HG02610 (cell line): Measurements from ENCODE around the gene PJA1.

Source experiments
- ATAC-seq: cut with Tn5 transposase; IDR thresholded peaks from one replicate; pipeline ENCODE4 v1.9.1; 2021; ENCODE audit warnings: mild to moderate bottlenecking, moderate library complexity; ENCODE audit not compliant: unreplicated experiment

PJA1 gene, protein sequence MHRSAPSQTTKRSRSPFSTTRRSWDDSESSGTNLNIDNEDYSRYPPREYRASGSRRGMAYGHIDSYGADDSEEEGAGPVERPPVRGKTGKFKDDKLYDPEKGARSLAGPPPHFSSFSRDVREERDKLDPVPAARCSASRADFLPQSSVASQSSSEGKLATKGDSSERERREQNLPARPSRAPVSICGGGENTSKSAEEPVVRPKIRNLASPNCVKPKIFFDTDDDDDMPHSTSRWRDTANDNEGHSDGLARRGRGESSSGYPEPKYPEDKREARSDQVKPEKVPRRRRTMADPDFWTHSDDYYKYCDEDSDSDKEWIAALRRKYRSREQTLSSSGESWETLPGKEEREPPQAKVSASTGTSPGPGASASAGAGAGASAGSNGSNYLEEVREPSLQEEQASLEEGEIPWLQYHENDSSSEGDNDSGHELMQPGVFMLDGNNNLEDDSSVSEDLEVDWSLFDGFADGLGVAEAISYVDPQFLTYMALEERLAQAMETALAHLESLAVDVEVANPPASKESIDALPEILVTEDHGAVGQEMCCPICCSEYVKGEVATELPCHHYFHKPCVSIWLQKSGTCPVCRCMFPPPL

DNA sequence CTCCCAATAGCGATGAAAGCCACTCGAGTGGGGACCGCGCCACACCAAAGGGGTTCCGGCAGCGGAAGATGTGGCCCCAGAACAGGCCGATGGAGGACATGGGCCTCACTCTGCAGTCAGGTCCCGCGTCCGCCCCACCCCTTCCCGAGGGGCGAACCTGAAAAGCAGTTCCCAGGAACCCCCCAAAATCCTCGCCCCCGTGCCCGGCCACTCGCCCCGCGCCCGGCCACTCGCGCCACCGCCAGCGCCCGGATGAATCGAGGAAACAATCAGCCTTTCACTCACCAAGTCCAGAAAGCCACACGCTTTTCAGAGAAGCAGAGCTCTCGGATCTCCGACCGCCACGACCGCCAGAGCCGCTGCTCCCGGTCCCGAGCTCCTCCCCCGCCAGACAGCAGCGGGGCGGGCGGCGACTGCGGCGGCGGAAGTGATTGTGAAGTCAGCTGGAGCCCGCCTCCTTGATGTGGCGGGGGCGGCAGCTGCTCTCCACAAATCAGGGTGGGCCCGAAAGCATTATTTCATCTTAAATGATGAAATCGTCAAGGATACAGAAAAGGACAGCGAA is at the start of gene PJA1:
Gene PJA1, minus strand, starts transcription at position 367 of the 565 bp plus-strand sequence. CDS start 2,380 bp downstream, outside the sequence.
- peak; percentile 96 for ATAC-seq

DNA sequence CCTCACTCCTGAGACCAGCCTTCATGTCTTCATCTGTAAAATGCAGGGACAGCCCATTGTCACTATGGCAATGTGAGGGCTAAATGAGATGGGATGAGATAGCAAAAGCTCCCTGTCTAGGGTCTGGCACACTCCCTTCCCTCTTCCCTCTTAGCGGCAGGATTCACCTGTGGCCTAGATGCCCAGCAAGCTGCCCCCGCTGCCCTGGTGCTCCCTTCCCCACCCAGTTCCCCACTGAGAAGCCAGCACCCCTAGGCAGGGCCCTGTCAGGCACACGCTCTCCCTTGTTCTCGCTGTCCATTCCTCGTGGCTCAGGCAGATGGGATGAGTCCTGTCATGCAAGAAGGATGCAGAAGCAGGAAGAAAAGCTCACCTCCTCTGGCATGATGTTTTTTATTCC is 49.2 kb upstream of the PJA1 start:
- ATAC-seq, result no peak

GRCh38 chrX:69211701-69212100 is 46.4 kb upstream of the PJA1 start:
- ATAC-seq, result no peak

GRCh38 chrX:69210581-69210980 is 45.3 kb upstream of the PJA1 start:
- ATAC-seq, result no peak

DNA sequence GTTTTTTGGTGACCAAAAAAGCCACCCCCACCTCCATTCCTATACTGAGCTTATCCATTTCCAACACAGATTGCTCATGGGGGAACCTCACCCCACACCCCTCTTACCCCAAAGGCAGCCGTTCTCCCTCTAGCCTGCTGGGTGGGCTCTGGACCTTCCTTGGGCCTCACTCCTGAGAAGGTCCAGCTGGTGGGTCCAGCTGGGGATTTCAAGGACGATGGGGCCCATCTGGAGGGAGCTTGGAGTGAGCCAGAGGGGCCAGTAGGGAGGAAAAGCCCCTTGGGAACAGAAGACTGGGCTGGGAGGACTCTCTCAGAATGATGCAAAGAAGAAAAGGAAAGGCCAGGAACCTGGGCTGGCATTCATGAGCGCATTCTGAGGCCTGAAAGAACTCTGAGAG is 42.0 kb upstream of the PJA1 start:
- no peak for ATAC-seq

DNA sequence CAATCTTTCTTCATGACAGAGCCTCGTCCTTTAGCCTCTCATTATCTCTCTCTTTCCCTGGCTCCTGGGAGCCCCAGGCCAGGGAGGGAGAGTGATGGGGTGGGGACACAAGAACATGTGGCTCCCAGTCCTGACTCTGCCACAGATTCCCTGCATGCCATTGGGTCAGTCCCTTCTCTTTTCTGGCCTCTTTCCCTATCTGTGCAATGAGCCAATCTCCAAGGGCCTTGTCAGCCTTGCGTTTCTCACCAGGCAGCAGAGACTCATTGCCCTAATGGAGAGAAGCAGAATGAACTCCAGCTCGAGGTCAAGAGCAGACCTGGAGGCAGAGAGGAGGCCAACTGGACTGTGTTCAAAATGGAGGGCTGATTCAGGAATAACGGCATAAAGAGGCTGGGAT is 38.4 kb upstream of the PJA1 start:
- no peak for ATAC-seq

DNA sequence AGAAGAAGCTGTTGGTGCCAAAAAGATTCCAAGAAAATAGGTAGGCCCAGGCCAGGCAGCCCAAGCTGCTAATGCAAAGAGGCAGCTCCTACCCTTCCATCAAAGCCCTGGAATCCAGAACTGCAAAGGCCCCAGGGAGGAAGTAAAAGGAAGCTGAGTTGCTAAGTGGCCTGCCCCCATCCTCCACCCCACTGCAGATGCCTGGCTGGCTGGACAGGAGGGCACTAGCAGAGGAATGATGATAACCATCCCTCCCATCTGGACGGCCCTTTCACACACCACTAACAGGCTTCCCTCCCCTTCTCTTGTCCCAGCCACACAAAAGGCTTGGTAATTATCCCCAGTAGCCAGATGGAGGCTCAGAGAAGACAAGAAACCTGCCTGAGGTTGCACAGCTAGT is 32.4 kb upstream of the PJA1 start:
- ATAC-seq, result no peak

- no peak for ATAC-seq
Observed at GRCh38 chrX:69196666-69197065, 31.4 kb upstream of the PJA1 start.

- ATAC-seq, result no peak
Observed at GRCh38 chrX:69195810-69196209, 30.6 kb upstream of the PJA1 start.

- no peak for ATAC-seq
Observed at GRCh38 chrX:69195192-69195591, 29.9 kb upstream of the PJA1 start.

DNA sequence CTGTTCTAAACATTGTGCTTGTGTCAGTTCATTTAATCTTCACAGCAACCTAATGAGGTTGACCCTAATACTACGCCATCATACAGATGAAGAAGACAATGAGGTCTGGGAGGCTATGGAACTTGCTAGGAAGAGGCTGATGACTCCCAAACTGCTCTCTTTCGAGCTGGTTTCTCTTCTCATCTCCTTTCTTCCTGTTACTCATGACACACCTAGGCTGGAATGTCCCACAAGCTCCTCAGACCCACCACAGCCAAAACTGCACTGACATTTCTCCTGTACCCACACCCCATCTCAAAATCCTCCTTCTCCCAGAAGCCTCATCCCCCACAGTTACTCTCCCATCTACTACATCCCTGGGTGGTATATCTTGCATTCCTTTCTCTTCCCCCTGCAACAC is 27.4 kb upstream of the PJA1 start:
- no peak for ATAC-seq

GRCh38 chrX:69189576-69190371 is 24.5 kb upstream of the PJA1 start:
- no peak for ATAC-seq

- no peak for ATAC-seq
Observed at GRCh38 chrX:69186651-69187050, 21.4 kb upstream of the PJA1 start.

GRCh38 chrX:69185886-69186285 is 20.6 kb upstream of the PJA1 start:
- no peak for ATAC-seq

DNA sequence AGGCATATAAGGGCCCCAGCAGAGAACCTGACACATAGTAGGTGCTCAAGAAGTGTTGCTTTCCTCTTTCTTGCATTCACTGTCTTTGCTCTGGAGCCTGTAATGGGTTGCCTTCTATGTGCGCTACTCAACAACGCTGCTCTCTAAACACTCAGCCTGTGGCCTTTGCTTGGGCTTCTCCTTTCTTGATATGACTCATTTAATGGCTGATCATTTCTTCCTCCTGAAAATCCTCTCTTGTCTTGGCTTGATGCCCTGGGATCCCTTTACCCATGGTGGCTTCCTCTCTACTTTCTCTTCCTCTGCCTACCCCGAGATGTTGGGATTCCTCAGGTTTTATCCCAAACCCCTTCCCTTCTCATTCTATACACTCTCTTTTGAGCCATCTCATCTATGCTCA is 19.9 kb upstream of the PJA1 start:
- ATAC-seq, result no peak

DNA sequence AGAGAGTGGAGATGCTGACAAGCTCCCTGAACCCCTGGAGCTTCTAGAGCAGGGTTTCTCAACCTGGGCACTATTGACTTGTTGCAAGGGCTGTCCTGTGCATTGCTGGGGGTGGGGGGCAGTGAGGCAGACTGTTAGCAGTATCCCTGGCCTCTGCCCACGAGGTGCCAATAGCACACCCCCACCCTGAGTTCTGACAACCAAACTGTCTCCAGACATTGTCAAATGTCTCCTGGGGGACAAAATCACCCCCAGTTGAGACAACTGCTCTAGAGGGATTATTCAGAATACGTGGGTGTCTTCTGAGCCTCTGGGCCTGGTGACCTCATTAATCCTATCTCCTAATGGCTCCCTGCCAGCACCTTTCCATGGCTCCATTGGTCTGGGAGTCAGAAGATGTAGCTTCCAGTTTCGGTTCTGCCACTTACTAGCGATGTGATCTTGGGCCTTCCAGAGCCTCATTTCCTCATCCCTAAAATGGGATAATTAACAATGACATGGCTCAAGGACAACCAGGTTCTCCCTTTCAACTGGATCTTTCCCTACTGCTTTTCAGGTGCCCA is 17.6 kb upstream of the PJA1 start:
- ATAC-seq, result no peak

DNA sequence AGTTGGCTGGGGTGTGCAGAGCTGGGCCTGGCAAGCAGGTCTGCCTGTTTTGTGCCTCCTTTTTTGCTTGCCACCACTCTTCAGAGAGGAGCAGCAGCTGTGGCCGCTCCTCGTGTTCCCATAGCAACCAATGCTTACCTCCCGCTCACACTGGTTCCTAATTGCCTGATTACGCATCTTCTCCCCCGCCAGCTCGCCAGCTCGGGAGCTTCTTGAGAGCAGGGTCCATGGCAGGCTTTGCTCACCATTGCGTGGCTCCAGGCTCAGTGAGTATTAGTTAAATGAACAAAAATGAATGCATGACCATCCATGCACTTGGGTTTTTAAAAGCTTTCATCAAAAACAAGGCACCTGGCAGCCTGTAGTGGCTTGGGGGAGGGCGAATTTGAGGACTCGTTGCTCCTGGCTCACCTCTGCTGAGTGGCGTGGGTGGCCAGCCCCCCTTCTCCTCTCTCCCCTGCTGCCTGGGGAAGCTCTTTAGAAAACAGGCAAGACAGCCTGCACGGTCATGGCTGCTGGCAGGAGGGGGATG is 14.2 kb upstream of the PJA1 start:
- no peak for ATAC-seq

DNA sequence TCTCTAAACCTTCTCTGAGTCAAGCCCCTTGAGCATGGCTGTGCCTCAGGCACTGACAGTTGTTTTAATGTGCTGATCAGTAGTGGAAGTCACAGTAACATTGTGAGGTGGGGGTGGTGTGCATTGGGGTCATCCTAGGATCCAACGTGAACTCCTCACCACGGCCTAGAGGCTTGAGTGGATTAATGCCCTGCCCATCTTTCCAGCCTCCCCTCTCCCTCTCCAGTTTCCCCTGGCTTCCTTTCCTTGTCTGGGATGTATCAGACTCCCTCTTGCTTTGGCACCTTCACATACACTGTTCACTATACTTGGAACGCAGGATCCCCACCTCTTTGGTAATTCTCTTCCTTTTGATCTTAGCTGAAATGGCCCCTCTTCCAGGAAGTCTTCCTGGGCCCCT is 13.3 kb upstream of the PJA1 start:
- no peak for ATAC-seq

DNA sequence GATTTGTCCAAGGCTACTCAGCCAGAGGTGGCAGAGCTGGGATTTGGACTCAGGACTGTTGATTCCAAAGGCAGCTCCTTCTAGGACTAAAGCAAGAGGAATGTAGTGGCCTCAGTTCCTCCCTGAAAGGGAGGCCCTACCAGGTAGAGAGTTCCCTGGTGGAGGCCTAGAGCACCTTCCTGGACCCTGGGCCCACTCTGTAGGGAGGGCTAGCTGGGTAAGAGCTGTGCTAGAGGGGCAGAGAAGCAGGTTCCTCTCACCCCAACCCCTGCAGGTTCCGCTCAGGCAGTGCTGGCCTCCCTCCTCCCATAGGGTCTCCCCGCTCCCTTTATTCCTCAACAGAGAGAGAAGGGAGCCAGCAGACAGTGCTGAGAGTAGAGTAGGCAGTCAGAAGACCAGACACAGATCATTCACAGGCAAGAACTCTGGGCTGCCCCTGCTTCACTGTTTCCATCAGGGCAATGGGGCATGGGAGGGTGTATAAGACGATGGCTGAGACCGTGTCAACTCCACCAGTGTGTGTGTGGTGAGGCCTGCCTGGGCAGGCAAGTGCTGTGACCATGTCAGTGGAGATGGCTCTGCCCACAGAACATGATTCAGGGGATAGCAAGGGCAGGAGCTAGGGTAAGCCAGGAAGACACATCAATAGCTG is 12.4 kb upstream of the PJA1 start:
- ATAC-seq, result no peak

- no peak for ATAC-seq
Observed at GRCh38 chrX:69176053-69176452, 10.8 kb upstream of the PJA1 start.
